GM19035 (cell line): ENCODE data around the gene IGF2R.
"Not testable (repeated sequence)": the region's sequence is repeated elsewhere in the genome, so short reads cannot be mapped to it uniquely, and the experiment has no call there.

Source experiments
- ATAC-seq: cut with Tn5 transposase; IDR thresholded peaks from one replicate; pipeline ENCODE4 v1.9.1; 2021; ENCODE audit not compliant: unreplicated experiment

The IGF2R gene

DNA sequence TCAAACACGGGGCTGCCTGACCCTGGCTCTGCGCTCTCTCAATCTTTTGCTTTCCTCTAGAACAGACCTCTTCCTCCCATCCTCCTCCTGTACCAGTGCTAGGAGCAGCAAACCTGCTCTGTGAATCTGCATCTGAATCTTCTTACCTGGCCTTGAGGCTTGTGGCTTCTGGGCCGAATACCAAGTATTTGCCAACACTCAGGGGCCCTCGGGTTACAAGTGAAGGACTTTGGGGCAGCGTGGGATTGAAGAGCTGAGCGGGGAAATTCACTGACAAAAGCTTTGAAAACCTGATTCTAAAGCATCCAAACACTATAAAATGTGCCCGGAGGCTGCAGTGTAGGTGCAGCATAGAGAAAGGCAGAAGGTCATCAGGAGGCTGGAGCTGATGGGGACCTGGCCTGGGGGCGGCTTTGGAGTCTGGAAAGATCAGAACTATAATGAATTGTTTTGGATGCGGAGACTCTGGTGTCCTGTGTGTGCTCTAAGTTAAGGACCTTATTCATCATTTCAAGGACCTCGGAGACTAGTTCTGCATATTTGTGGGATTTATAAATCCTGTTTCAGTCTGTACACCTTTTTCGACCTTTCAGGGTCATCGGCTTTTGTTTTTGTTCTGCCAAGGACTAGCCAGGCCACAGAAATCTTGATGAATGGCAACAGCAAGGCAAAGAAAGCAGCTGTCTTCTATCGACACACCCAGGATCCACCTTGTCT, 16.4 kb upstream of the IGF2R start:
- no peak for ATAC-seq

DNA sequence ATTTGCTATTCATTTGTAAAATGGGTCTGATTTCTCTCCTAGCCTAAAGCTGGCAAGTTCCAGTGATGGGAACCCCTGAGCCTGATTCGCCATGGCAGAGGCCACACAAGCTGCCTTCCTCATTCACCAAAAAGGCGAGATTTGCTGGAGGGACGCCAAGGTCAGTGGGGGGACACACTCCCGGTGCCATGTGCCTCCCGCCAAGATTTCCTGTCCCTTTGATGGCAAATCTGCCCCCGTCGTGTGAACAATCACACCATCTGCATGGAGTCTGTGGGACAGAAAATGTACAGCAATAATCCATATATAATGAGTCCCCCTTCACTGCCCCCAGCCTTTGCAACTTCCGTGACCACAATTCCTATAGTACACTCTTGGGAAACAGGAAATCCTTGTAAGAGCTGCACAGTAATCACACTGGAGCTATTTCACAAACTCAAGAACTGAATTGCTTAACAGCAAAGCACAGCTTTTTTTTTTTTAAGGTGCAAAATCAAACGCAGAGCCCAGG, 15.7 kb upstream of the IGF2R start:
- ATAC-seq, result no peak

GRCh38 chr6:159955945-159956361, 12.9 kb upstream of the IGF2R start:
- ATAC-seq, result no peak

- no peak for ATAC-seq
Measured at GRCh38 chr6:159957071-159957673, 11.7 kb upstream of the IGF2R start.

DNA sequence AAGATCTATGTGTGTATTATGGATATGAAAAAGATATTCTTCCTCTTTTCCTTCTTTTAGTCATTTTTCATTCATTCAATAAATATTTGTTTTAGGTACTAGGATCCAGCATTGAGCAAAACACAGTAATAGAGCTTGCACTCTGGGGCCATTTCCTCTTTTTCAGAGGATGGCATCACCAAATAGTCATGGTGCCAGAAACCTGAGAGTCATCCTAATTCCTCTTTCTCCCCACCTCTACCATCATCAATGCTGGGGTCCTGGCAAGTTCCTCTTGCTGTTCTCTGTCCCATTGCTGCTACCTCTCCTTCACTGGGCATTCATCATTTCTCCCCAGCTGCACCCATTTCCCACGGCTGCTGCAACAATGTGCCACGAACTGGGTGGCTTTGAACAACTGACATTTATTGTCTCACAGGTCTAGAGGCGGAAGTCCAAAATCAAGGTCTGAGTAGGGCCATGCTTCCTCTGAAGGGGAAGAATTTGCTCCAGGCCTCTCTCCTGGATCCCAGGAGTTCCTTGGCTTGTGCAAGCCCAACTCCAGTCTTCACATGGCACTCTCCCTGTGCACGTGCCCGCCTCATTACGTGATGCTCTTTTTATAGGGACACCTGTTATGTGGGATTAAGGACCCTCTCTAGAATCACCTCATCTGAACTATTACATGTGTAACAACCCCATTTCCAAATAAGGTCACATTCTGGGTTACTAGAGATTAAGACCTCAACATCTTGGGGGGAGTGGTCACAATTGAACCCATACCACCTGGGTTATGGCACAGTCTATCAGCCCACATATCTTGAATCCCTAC, 9.5 kb upstream of the IGF2R start:
- ATAC-seq, result no peak

- ATAC-seq, result no peak
Measured at GRCh38 chr6:159959976-159960384, 8.9 kb upstream of the IGF2R start.

DNA sequence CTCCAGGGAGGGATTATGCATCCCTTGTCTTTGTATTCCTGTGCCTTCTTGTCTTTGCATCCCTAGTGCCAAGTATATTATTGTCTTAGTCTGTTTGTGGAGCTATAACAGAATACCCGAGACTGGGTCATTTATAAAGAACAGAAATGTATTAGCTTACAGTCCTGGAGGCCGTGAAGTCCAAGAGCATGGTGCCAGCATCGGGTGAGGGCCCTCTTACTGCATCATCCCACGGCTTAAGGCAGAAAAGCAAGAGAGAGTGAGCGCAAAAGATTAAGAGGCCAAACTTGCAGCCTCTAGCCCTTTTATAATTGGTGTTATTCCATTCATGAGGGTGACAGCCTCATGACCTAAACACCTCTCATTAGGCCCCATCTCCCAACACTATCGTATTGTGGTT, 8.4 kb upstream of the IGF2R start:
- ATAC-seq, result no peak

DNA sequence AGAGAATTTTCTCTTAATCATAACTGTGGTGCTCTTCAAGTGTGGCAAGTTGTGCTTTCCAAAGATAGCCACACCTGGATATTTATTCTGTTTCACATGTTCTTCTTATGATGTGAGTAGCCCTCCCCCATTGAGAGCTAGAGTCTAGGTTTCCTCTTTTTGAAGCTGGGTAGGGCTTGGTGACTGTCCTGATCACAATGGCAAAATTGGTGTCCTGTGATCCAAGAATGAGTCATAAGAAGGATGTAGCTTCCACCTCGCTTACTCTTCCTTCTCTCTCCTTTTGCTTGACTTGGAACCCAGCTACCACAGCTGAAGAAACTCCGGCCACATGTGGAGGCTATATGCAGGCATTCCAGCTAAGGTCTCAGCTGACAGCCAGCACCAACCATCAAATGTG, 7.4 kb upstream of the IGF2R start:
- no peak for ATAC-seq

DNA sequence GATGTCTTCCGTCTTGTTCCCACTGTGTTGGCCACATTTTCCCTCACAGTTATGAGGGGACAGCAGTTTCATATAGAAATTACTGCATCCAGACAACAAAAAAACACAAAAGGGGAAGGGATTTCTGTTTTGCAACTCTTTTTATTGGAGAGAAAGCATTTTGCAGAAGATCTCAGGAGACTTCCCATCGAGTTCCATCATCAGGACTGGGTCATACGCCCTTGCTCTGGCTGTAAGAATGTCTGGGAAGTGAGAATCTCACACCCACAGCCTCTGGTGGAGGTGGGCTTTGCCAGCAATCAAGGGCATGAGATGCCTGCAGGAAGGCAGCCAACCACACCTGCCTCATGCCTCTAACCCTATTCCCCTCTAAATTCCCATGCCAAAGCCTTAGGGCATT, 5.8 kb upstream of the IGF2R start:
- no peak for ATAC-seq

DNA sequence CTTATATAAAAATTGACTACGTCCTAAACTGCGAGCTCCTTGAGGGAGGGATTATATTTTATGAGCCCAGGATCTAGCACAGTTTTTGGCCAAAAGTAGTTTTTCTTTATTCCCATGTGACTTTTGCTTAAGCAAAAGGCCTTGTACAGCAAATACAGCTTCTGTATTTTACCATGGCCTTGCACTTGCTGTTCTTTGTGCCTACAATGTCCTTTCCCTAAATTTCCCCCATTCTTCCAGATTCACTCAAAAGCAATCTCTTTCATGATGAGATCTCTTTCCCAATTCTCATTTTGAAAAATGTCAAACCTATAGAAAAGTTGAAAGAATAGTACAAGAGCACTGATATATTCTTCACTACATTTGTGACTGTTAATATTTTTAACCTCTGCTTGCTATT, 4.8 kb upstream of the IGF2R start:
- ATAC-seq, result no peak

GRCh38 chr6:159966339-159966738, 2.5 kb upstream of the IGF2R start:
- ATAC-seq, result no peak

- no peak for ATAC-seq
Measured at GRCh38 chr6:159966981-159967380, 1.9 kb upstream of the IGF2R start.

DNA sequence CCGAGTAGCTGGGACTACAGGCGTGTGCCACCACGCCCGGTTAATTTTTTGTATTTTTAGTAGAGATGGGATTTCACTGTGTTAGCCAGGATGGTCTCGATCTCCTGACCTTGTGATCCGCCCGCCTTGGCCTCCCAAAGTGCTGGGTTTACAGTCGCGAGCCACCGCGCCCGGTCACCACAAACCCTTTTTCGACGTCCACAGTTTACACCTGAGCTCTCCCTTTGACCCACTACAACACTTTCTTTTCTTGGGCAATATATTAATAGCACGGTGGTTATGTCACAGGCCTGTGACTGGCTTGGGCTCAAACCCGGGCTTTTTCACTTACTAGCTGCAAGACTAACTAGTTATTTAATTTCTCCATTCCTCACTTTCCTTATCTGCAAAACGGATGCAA, 1.3 kb upstream of the IGF2R start:
- not testable (repeated sequence) for ATAC-seq

GRCh38 chr6:159969204-159969912, 476 bp downstream of the IGF2R start:
- ATAC-seq, result peak; percentile 41

- peak; percentile 28 for ATAC-seq
Measured at GRCh38 chr6:159969921-159970320, 1.0 kb downstream of the IGF2R start.

DNA sequence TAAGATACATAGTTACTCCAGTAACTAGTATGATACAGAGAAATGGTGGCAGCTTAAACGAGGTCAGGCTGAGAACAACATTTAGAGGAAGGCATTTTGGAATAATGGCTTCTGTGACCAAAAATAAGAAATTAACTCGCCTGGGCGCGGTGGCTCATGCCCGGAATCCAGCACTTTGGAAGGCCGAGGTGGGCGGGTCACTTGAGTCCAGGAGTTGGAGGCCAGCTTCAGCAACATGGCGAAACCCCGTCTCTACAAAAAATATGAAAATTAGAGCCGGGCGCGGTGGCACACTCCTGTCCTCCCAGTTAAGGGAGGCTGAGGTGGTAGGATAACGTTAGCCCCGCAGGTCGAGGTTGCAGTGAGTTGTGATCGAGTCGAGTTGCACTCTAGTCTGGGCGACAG, 1.8 kb downstream of the IGF2R start:
- ATAC-seq, result no peak

DNA sequence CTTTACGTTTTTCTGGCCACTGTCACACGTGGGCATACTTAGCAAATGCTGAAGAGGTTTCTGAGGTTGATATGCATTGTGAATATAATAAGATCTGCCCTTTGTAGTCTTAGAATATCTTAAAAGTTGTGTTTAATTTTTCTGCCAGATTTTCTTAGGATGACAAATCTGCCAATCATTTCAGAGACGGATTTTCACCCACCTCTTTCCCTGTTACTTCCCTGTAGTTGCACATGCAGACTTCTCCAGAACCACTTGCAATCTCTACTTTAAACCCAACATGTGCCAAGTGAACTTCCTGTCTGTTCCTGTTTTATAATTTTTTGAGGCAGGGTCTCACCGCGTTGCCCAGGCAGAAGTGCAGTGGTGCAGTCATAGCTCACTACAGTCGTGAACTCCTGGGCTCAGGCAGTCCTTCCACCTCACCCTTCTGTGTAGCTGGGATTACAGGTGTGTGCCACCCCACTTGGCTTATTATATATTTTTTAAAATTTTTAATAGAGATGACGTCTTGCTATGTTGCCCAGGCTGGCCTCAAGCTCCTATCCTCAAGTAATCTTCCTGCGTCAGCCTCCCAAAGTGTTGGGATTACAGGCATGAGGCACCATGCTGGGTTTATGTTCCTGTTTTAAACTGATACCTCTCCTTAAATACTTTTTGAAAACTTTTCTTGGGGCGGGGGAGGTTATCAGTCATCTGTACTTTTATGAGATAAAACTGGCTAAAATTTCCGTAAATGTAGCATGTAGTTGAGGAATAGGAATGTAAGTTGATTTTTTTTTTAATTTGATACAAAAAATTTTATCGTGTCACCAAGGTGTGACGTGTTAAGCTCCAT, 2.7 kb downstream of the IGF2R start:
- ATAC-seq, result no peak

DNA sequence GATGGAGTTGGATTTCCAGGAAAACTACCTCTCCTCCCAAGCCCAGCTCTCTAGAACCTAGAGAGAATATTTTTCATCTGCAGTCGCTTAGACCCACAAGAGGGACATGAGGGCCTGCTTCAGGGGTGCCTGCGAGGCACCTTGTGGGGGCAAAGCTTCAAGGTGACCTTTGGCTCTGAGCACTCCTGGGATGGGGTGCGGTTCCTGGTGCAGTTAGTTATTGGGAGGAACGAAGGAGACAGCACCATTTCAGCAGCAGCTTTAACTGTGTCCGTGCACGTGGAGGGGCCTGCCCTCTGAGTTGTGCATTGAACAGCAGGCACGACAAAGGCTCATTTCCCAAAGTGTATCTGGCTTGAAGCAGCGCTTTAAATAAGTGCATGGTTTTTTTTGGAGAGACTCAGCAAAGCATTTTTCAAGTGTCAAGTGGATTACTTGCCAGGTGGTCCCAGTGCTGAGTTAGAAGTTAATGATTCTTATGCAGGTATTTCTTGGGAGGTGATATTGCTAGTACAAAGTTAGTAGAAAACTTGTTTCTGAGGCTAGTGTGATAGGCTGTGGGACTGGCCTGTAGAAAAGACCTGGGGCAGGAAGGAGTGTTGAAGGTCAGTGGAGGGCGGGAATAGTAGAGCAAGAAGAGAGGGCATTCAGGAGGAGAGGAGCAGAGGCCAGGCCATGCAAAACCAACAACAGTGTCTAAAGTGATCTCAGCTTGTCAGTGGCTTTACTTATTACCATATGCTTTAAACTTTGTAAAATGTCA, 3.8 kb downstream of the IGF2R start:
- no peak for ATAC-seq

DNA sequence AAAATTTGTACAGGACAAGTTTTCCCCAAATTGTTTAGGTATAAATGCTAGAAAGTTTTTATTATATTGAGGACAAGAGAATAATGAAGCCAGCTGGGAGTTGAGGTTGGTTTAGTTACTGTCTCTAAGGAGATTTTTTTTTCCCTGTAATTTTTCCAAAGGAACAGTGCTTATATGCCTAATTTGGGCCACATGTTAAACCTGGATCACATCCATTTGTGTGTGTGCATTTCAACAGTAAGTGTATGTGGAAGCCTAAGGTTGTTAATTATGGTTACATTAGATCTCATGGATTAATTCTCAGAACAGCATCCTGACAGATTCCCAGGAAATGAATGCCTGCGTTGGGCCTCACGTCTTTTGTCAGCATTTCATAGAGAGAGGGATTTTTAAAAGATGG, 4.5 kb downstream of the IGF2R start:
- ATAC-seq, result no peak

DNA sequence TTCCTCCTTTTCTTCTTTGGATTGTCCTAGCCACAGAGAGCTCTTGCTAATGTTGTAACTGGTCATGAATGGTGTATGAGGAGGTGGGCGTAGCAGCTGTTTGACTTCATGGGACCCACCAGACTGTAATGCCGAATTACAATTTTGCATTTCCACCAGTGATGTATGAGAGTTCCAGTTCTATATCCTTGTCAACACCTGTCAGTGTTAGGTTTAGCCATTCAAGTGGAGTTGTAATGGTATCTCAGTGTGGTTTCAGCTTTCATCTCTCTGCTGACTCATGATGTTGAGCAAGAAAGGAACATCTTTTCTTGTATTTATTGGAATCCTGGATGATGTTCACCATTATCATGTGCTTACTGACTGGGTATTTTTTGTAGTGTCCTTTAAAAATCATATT, 5.1 kb downstream of the IGF2R start:
- no peak for ATAC-seq
